Gastroesophageal sphincter (tissue), 4 donors: ENCODE results near the gene SYT5. TPM values are rescaled to one million over a fixed set of nuclear protein-coding genes. Genes with fewer than 3 reads are reported as not detected.
A peak's percentile ranks its signal among the peaks of the same experiment; 100 is the strongest.
"Not testable (repeated sequence)": the region's sequence is repeated elsewhere in the genome, so short reads cannot be mapped to it uniquely, and the experiment has no call there.

ENCODE experiments used
- ATAC-seq: fragments of 150-250 bp; one replicate; pipeline ENCODE4 v1.9.1; 2016; ENCODE audit warnings: mild to moderate bottlenecking, moderate library complexity
- H3K27ac ChIP-seq, 4 donors: fragments of 200-600 bp; sonication (generic) in 3 of 4; 1 replicate in 3 of 4; 2 replicates in 1 of 4; pipeline ENCODE4 v1.5.1; 2016 to 2019
- H3K27me3 ChIP-seq: fragments of 200-600 bp; sonication (generic); one replicate; pipeline ENCODE4 v1.5.1; 2019
- H3K36me3 ChIP-seq, 2 donors: fragments of 200-600 bp; sonication (generic); one replicate each; pipeline ENCODE4 v1.5.1; 2019; ENCODE audit warnings: control low read depth in 1 of 2
- H3K4me1 ChIP-seq, 3 donors: fragments of 200-600 bp; sonication (generic); 1 replicate in 2 of 3; 2 replicates in 1 of 3; pipeline ENCODE4 v1.5.1; 2016 to 2019; ENCODE audit warnings: control low read depth in 2 of 3
- H3K4me3 ChIP-seq, 2 donors: fragments of 200-600 bp; sonication (generic); one replicate each; pipeline ENCODE4 v1.5.1; 2019; ENCODE audit warnings: mild to moderate bottlenecking in 1 of 2, moderate library complexity in 1 of 2
- H3K9me3 ChIP-seq, 3 donors: fragments of 200-600 bp; sonication (generic); one replicate each; pipeline ENCODE4 v1.5.1; 2017 to 2019; ENCODE audit warnings: control low read depth in 2 of 3
- CTCF ChIP-seq, 4 experiments: fragments of 200-600 bp in 2 of 4; fragments of 450-650 bp in 2 of 4; sonication (generic) in 1 of 4; IDR thresholded peaks; one replicate each; pipeline ENCODE4 v1.5.1; 2017 to 2019; ENCODE audit warnings: antibody characterized with exemption in 4 of 4, mild to moderate bottlenecking in 2 of 4, moderate library complexity in 2 of 4
- EP300 ChIP-seq: sonication (generic); formaldehyde crosslinking; IDR thresholded peaks from one replicate; pipeline ENCODE4 v1.6.1; 2017; ENCODE audit warnings: antibody characterized with exemption, mild to moderate bottlenecking
- POLR2A ChIP-seq, 2 donors: fragments of 450-650 bp; IDR thresholded peaks; one replicate each; pipeline ENCODE4 v1.6.1; 2017; ENCODE audit warnings: antibody characterized with exemption in 2 of 2, mild to moderate bottlenecking in 2 of 2, moderate library complexity in 1 of 2
- POLR2AphosphoS5 ChIP-seq: sonication (generic); formaldehyde crosslinking; IDR thresholded peaks from one replicate; pipeline ENCODE4 v1.6.1; 2017; ENCODE audit warnings: antibody characterized with exemption
- WGBS, 2 donors: methylation state at CpG; one replicate each; pipeline ENCODE4 v1.1.5; 2018; ENCODE audit warnings: low coverage in 1 of 2; 5-methylcytosine and 5-hydroxymethylcytosine counted together
- total RNA-seq, 4 donors: library from RNA; depleted of rRNA; stranded (reverse); fragments of >200 nt; gene quantifications; one replicate each; pipeline ENCODE4 v1.1.0, GENCODE V29; 2016

SYT5 gene
- total RNA-seq, 4 donors from 2014 or later = 0.13 TPM; not detected in 3

- Histone ChIP-seq H3K4me1 (peaks cover 0 to 14% (median 10%) of the 10 kb centered on the region in 3 donors), H3K9me3 (peaks cover 0 to 17% (median 0%) of the 10 kb centered on the region in 3 donors), H3K36me3 (no peaks in the 10 kb centered on the region), H3K27me3 (peaks cover 68% of the 10 kb centered on the region), H3K4me3 (no peak overlapping the region), H3K27ac (no peak overlapping the region)
- WGBS, 2 donors = 56 to 85% methylated on average over 1 to 3 of the region's 3 CpGs
- no peak for ATAC-seq
- TF ChIP-seq POLR2AphosphoS5 (no peak), CTCF (IDR thresholded peaks at IDR 0.05) (peak in 1 of 4 experiments; percentile 7)
Measured at GRCh38 chr19:55212447-55212846, 32.4 kb upstream of the SYT5 start.

GRCh38 chr19:55209693-55210472 lies 29.8 kb upstream of the SYT5 start:
- no peak overlapping the region for H3K27ac ChIP-seq
- ATAC-seq = no peak
- no peaks in the 10 kb centered on the region for H3K36me3 ChIP-seq
- no peak for TF ChIP-seq EP300
- TF ChIP-seq POLR2AphosphoS5 = peak; percentile 39
- WGBS, 2 donors = 40 to 45% methylated on average over 4 to 11 of the region's 17 CpGs
- H3K4me3 ChIP-seq = no peak overlapping the region
- H3K27me3 ChIP-seq = peaks cover 65% of the 10 kb centered on the region
- peaks cover 0 to 10% (median 6%) of the 10 kb centered on the region in 3 donors for H3K4me1 ChIP-seq
- peaks cover 0 to 17% (median 0%) of the 10 kb centered on the region in 3 donors for H3K9me3 ChIP-seq

- H3K27ac ChIP-seq = no peak within 1 kb of the TSS
- no peak for TF ChIP-seq POLR2AphosphoS5
Measured at GRCh38 chr19:55208880-55209692, 29.0 kb upstream of the SYT5 start, which contains the start of gene PTPRH. Gene PTPRH (minus strand): TSS chr19:55209501. CDS start chr19:55209433, 68 bp downstream.

GRCh38 chr19:55206664-55207500 lies 26.8 kb upstream of the SYT5 start:
- TF ChIP-seq POLR2AphosphoS5 = peak; percentile 17
- TF ChIP-seq EP300 = no peak
- TF ChIP-seq POLR2A (IDR thresholded peaks at IDR 0.05) = no peak
- no peak for TF ChIP-seq CTCF (IDR thresholded peaks at IDR 0.05)
- 37% methylated on average over 10 of the region's 29 CpGs; no CpG with 5 or more reads in 1 of the 2 donors for WGBS, 2 donors
- no peak overlapping the region for H3K27ac ChIP-seq

More at GRCh38 chr19:55208880-55209692, 29.0 kb upstream of the SYT5 start, which contains the start of gene PTPRH:
- Histone ChIP-seq H3K4me3 (no peak within 1 kb of the TSS), H3K9me3 (peaks cover 0 to 17% (median 0%) of the 10 kb centered on the region in 3 donors), H3K4me1 (peaks cover 0 to 10% (median 6%) of the 10 kb centered on the region in 3 donors), H3K36me3 (no peaks in the 10 kb centered on the region), H3K27me3 (peaks cover 65% of the 10 kb centered on the region)
- ATAC-seq = no peak
- WGBS, 2 donors = 39 to 83% methylated on average over 1 to 3 of the region's 18 CpGs

GRCh38 chr19:55202199-55202598 lies 22.1 kb upstream of the SYT5 start:
- not testable (repeated sequence) for H3K27ac ChIP-seq, H3K4me3 ChIP-seq, ATAC-seq, H3K4me1 ChIP-seq, H3K9me3 ChIP-seq, H3K36me3 ChIP-seq
- H3K27me3 ChIP-seq = peaks cover 73% of the 10 kb centered on the region
- WGBS, 2 donors = 59% methylated on average over 5 of the region's 10 CpGs; no CpG with 5 or more reads in 1 of the 2 donors

More at GRCh38 chr19:55206664-55207500, 26.8 kb upstream of the SYT5 start:
- peak; percentile 96 for ATAC-seq
- H3K4me3 ChIP-seq = peak overlapping the region in 1 of 2 donors; percentile 22
- peaks cover 0 to under 1% (median 0%) of the 10 kb centered on the region in 3 donors for H3K9me3 ChIP-seq
- H3K36me3 ChIP-seq = no peaks in the 10 kb centered on the region
- peaks cover 48% of the 10 kb centered on the region for H3K27me3 ChIP-seq
- peaks cover 0 to 10% (median 6%) of the 10 kb centered on the region in 3 donors for H3K4me1 ChIP-seq
